CD8-positive, alpha-beta memory T cell (primary cell): ENCODE results near the gene NFASC. TPM values are rescaled to one million over a fixed set of nuclear protein-coding genes. Genes with fewer than 3 reads are reported as not detected.

ENCODE experiments used
- CTCF ChIA-PET: fragments of 350-600 bp; sonication (Branson Sonifier 250); formaldehyde crosslinking; loops from one replicate; lab custom pipeline; 2021; ENCODE audit warnings: antibody characterized with exemption; lab: Charles Lee
- POLR2A ChIA-PET: fragments of 350-600 bp; sonication (Branson Sonifier 250); formaldehyde crosslinking; loops from one replicate; lab custom pipeline; 2021; ENCODE audit warnings: antibody characterized with exemption; lab: Charles Lee
- DNase-seq, 5 donors: peaks; one replicate each; pipeline versions ENCODE4 v3.0.0 to v3.0.0-alpha.2; 2020 to 2022; ENCODE audit warnings: mixed read lengths in 1 of 5
- H3K27ac ChIP-seq: one replicate; pipeline ENCODE4 v1.7.0; 2013; ENCODE audit warnings: low read depth, mild to moderate bottlenecking, low read length, moderate library complexity
- H3K27me3 ChIP-seq: 2 replicates; pipeline ENCODE4 v1.7.0; 2013; ENCODE audit warnings: low read length, mild to moderate bottlenecking; ENCODE audit not compliant: insufficient read depth, poor library complexity, severe bottlenecking
- H3K36me3 ChIP-seq: 2 replicates; pipeline ENCODE4 v1.7.0; 2013; ENCODE audit warnings: mild to moderate bottlenecking, low read length, moderate library complexity; ENCODE audit not compliant: insufficient read depth
- H3K4me1 ChIP-seq: 2 replicates; pipeline ENCODE4 v1.7.0; 2013; ENCODE audit warnings: mild to moderate bottlenecking, low read length, moderate library complexity; ENCODE audit not compliant: insufficient read depth
- H3K4me3 ChIP-seq: 2 replicates; pipeline ENCODE4 v1.7.0; 2013; ENCODE audit warnings: mild to moderate bottlenecking, low read length
- H3K9me3 ChIP-seq: 2 replicates; pipeline ENCODE4 v1.7.0; 2013; ENCODE audit warnings: mild to moderate bottlenecking, low read length
- H3K27ac Mint-ChIP-seq, 8 donors: one replicate each; pipeline ENCODE4 v1.8.0; 2020 to 2021; ENCODE audit warnings: mixed read lengths in 8 of 8, mild to moderate bottlenecking in 6 of 8, inconsistent platforms in 3 of 8, moderate library complexity in 3 of 8
- H3K27me3 Mint-ChIP-seq, 2 donors: one replicate each; pipeline ENCODE4 v1.8.0; 2020 to 2021; ENCODE audit warnings: mixed read lengths in 2 of 2, mild to moderate bottlenecking in 1 of 2, moderate library complexity in 1 of 2
- H3K36me3 Mint-ChIP-seq, 3 donors: one replicate each; pipeline ENCODE4 v1.8.0; 2020 to 2021; ENCODE audit warnings: mixed read lengths in 3 of 3, inconsistent platforms in 1 of 3, mild to moderate bottlenecking in 1 of 3
- H3K4me1 Mint-ChIP-seq, 3 donors: one replicate each; pipeline ENCODE4 v1.8.0; 2020 to 2021; ENCODE audit warnings: mixed read lengths in 3 of 3, inconsistent platforms in 1 of 3, mild to moderate bottlenecking in 1 of 3
- H3K4me3 Mint-ChIP-seq, 7 donors: one replicate each; pipeline ENCODE4 v1.8.0; 2020 to 2021; ENCODE audit warnings: mixed read lengths in 7 of 7, mild to moderate bottlenecking in 6 of 7, moderate library complexity in 4 of 7, inconsistent platforms in 2 of 7
- H3K9me3 Mint-ChIP-seq, 5 donors: one replicate each; pipeline ENCODE4 v1.8.0; 2020 to 2022; ENCODE audit warnings: mixed read lengths in 5 of 5, mild to moderate bottlenecking in 3 of 5, moderate library complexity in 2 of 5, inconsistent platforms in 1 of 5
- polyA plus RNA-seq: library from polyadenylated mRNA; unstranded; fragments of 300-500 nt; fragmentation: Illumina TruSeq; gene quantifications from one replicate; pipeline ENCODE4 v1.2.3, GENCODE V29; 2021
- total RNA-seq, 2 experiments: library from RNA; stranded (reverse); gene quantifications; one replicate each; pipeline ENCODE4 v1.2.3, GENCODE V29; 2021

Gene NFASC
- total RNA-seq (under 1 TPM; 0.11 to 0.16 TPM), polyA plus RNA-seq (not detected)

GRCh38 chr1:204870160-204870912 lies at the start of gene NFASC:
TSS of gene NFASC (plus strand) at chr1:204870862. CDS start at chr1:204944316, 73,454 bp downstream.
- no peaks in the 10 kb centered on the region for H3K9me3 ChIP-seq
- no peaks in the 10 kb centered on the region for H3K9me3 Mint-ChIP-seq
- ChIA-PET POLR2A (no interaction called here), CTCF (no interaction called here)
- H3K36me3 Mint-ChIP-seq, result no peaks in the 10 kb centered on the region
- no peak for DNase-seq
- H3K4me3 ChIP-seq, result no peak within 1 kb of the TSS
- no peak within 1 kb of the TSS for H3K4me3 Mint-ChIP-seq
- no peaks in the 10 kb centered on the region for H3K36me3 ChIP-seq
- no peak within 1 kb of the TSS for H3K27ac Mint-ChIP-seq
- no peaks in the 10 kb centered on the region for H3K4me1 ChIP-seq
- no peaks in the 10 kb centered on the region for H3K4me1 Mint-ChIP-seq
- H3K27me3 Mint-ChIP-seq, result peaks cover 21 to 24% of the 10 kb centered on the region in 2 donors
- no peak within 1 kb of the TSS for H3K27ac ChIP-seq
- no peaks in the 10 kb centered on the region for H3K27me3 ChIP-seq

DNA sequence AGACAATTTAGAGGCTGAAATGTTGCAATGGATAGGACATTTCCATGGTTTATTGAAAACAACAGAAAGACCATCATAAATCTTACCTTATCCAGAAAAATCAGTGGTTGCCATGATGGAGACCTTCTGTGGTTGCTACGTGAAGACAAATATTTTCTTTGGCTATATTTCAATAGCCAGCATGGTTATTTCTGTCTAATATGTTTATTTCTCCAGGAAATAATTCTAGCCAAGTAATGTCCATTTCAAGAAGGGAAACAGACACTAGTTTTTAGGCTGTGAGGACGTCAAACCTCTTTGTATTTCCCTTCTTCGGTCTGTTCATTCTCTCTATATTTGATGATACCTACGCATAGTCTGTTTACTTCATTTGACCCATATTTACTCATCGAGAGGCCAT lies 49.2 kb upstream of the NFASC start:
- Histone ChIP-seq H3K4me3 (no peak overlapping the region), H3K9me3 (no peaks in the 10 kb centered on the region), H3K36me3 (no peaks in the 10 kb centered on the region), H3K27me3 (no peaks in the 10 kb centered on the region), H3K27ac (no peak overlapping the region), H3K4me1 (no peaks in the 10 kb centered on the region)
- DNase-seq, result no peak
- Mint-ChIP-seq H3K27me3 (peaks cover 12 to 32% of the 10 kb centered on the region in 2 donors), H3K36me3 (no peaks in the 10 kb centered on the region), H3K9me3 (no peaks in the 10 kb centered on the region), H3K4me1 (no peaks in the 10 kb centered on the region), H3K27ac (no peak overlapping the region), H3K4me3 (no peak overlapping the region)
- CTCF ChIA-PET, result interaction anchor here (7.5 kb wide), 1 partner anchor 14 kb away, joined by 48 read pairs; no protein-coding TSS in a partner anchor
- POLR2A ChIA-PET, result no interaction called here

DNA sequence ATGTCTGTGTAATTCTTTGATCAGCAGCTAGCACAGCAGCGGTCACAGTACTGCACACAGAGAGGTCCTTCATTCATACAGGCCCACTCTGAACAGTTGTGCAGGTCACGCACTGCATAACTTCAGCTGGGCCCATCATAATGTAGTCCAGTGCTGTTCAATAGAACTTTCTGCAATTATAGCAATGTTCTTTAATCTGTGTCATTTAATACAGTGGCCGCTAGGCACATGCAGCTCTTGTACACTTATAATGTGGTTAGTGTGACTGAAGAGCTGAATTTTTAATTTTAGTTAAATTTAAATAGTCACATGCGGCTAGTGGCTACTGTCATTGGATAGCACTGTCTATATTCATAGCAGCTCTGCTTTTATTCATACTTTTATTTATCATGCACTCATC lies 48.7 kb upstream of the NFASC start:
- POLR2A ChIA-PET, result no interaction called here
- Mint-ChIP-seq H3K4me3 (no peak overlapping the region), H3K27me3 (peaks cover 10 to 36% of the 10 kb centered on the region in 2 donors), H3K4me1 (no peaks in the 10 kb centered on the region), H3K9me3 (no peaks in the 10 kb centered on the region), H3K27ac (no peak overlapping the region), H3K36me3 (no peaks in the 10 kb centered on the region)
- no peak overlapping the region for H3K27ac ChIP-seq
- CTCF ChIA-PET, result interaction anchor here (1.0 to 7.5 kb wide), 2 partner anchors 14 to 30 kb away, joined by 8 to 48 read pairs; no protein-coding TSS in a partner anchor
- DNase-seq, result no peak
- H3K36me3 ChIP-seq, result no peaks in the 10 kb centered on the region
- no peaks in the 10 kb centered on the region for H3K4me1 ChIP-seq
- H3K27me3 ChIP-seq, result no peaks in the 10 kb centered on the region
- H3K9me3 ChIP-seq, result no peaks in the 10 kb centered on the region
- no peak overlapping the region for H3K4me3 ChIP-seq

DNA sequence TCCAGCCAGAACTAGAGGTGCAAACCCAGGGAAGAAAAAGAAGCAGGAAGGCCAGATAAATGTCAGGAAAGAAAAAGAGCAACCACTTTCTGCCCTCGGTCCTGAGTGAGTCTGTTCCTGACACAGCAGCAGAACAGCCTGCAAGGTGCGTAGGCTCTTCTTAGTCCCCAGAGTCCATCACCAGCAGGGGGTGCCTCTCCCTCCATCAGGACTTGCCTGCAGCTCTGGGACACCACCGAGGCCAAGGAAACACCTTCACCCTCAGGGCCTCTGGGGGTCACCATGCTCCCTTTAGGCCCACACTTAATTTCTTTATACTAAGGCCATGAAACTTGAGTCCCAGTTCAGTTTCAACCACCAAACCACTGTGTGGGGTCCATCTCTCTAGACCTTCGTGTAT lies 43.7 kb upstream of the NFASC start:
- no peak overlapping the region for H3K27ac ChIP-seq
- peaks cover 21% of the 10 kb centered on the region for H3K27me3 ChIP-seq
- POLR2A ChIA-PET, result no interaction called here
- H3K9me3 Mint-ChIP-seq, result peaks cover 0 to 2% (median 0%) of the 10 kb centered on the region in 5 donors
- H3K27ac Mint-ChIP-seq, result no peak overlapping the region
- no peaks in the 10 kb centered on the region for H3K9me3 ChIP-seq
- no peaks in the 10 kb centered on the region for H3K4me1 ChIP-seq
- no peaks in the 10 kb centered on the region for H3K36me3 ChIP-seq
- no peak overlapping the region for H3K4me3 ChIP-seq
- peaks cover 27 to 54% of the 10 kb centered on the region in 2 donors for H3K27me3 Mint-ChIP-seq
- H3K4me1 Mint-ChIP-seq, result peaks cover 0 to 15% (median 3%) of the 10 kb centered on the region in 3 donors
- peak overlapping the region in 1 of 7 donors; percentile 44 for H3K4me3 Mint-ChIP-seq
- DNase-seq, result no peak
- CTCF ChIA-PET, result interaction anchor here (0.7 to 1.4 kb wide), 2 partner anchors 10 to 20 kb away, joined by 3 to 4 read pairs; no protein-coding TSS in a partner anchor
- H3K36me3 Mint-ChIP-seq, result no peaks in the 10 kb centered on the region

GRCh38 chr1:204828352-204828850 lies 42.3 kb upstream of the NFASC start:
- Histone ChIP-seq H3K9me3 (no peaks in the 10 kb centered on the region), H3K4me1 (no peaks in the 10 kb centered on the region), H3K27ac (no peak overlapping the region), H3K4me3 (no peak overlapping the region), H3K27me3 (peaks cover 21% of the 10 kb centered on the region), H3K36me3 (no peaks in the 10 kb centered on the region)
- Mint-ChIP-seq H3K36me3 (no peaks in the 10 kb centered on the region), H3K9me3 (peaks cover 0 to 2% (median 0%) of the 10 kb centered on the region in 5 donors), H3K4me1 (peaks cover 0 to 15% (median 3%) of the 10 kb centered on the region in 3 donors), H3K4me3 (peak overlapping the region in 4 of 7 donors; percentile 20 to 51 (median 40)), H3K27me3 (peaks cover 30 to 58% of the 10 kb centered on the region in 2 donors), H3K27ac (no peak overlapping the region)
- ChIA-PET CTCF (interaction anchor here (1.4 kb wide), 1 partner anchor 9 kb away, joined by 4 read pairs; no protein-coding TSS in a partner anchor), POLR2A (no interaction called here)
- peak in 2 of 5 donors; percentile 3 to 7 for DNase-seq

- Histone ChIP-seq H3K36me3 (no peaks in the 10 kb centered on the region), H3K27me3 (peaks cover 21% of the 10 kb centered on the region), H3K9me3 (no peaks in the 10 kb centered on the region), H3K27ac (no peak overlapping the region), H3K4me1 (no peaks in the 10 kb centered on the region), H3K4me3 (no peak overlapping the region)
- Mint-ChIP-seq H3K36me3 (no peaks in the 10 kb centered on the region), H3K9me3 (peaks cover 0 to 2% (median 0%) of the 10 kb centered on the region in 5 donors), H3K4me3 (peak overlapping the region in 3 of 7 donors; percentile 28 to 33 (median 28)), H3K27ac (no peak overlapping the region), H3K4me1 (peaks cover 0 to 15% (median 3%) of the 10 kb centered on the region in 3 donors), H3K27me3 (peaks cover 30 to 59% of the 10 kb centered on the region in 2 donors)
- CTCF ChIA-PET, result no interaction called here
- POLR2A ChIA-PET, result no interaction called here
- DNase-seq, result no peak
Measured at GRCh38 chr1:204829133-204829825, 41.4 kb upstream of the NFASC start.

DNA sequence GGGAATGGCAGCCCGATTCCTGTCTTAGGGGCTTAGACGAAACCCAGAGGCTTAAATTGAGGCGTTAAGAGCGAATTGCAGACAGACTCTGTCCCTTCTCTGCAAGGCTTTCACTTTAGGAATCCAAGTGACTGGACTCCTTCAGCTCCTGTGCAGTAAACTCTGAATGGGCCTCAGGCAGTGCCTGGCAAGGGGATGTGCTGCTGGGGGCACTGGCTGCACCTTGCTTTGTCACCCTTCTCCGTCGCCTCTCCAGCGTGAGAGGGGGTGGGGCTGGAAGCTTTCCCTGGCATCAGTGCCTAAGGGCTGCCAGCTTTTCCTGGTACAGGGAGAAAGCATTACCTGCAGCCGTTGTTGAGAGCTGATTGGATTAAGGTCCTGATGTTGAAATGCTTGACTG lies 39.9 kb upstream of the NFASC start:
- no peaks in the 10 kb centered on the region for H3K4me1 ChIP-seq
- Mint-ChIP-seq H3K4me1 (peaks cover 0 to 15% (median 3%) of the 10 kb centered on the region in 3 donors), H3K9me3 (peaks cover 0 to 2% (median 0%) of the 10 kb centered on the region in 5 donors), H3K36me3 (no peaks in the 10 kb centered on the region), H3K4me3 (no peak overlapping the region), H3K27me3 (peaks cover 37 to 69% of the 10 kb centered on the region in 2 donors), H3K27ac (no peak overlapping the region)
- H3K27me3 ChIP-seq, result peaks cover 21% of the 10 kb centered on the region
- no peak for DNase-seq
- ChIA-PET POLR2A (no interaction called here), CTCF (no interaction called here)
- no peaks in the 10 kb centered on the region for H3K36me3 ChIP-seq
- H3K27ac ChIP-seq, result no peak overlapping the region
- no peaks in the 10 kb centered on the region for H3K9me3 ChIP-seq
- no peak overlapping the region for H3K4me3 ChIP-seq
